ENCODE measurements around the gene DRC1. TPM values are rescaled to one million over a fixed set of nuclear protein-coding genes. Genes with fewer than 3 reads are reported as not detected.

The DRC1 gene
- total RNA-seq, 4 donors from 2014 or later = not detected

- intact Hi-C loops (cut with DNase I; ENCODE audit: low total_unique reads) = no loop called here
- H3K36me3 ChIP-seq = no peaks in the 10 kb centered on the region
- no peaks in the 10 kb centered on the region for H3K9me3 ChIP-seq
- DNase-seq = no peak
- no peak overlapping the region for H3K27ac ChIP-seq
- no peak for TF ChIP-seq POLR2AphosphoS5 (IDR thresholded peaks at IDR 0.05)
- TF ChIP-seq POLR2A (IDR thresholded peaks at IDR 0.05) = no peak
- TF ChIP-seq EP300 (IDR thresholded peaks at IDR 0.05; ENCODE audit: low read depth) = no peak
- no peak for TF ChIP-seq CTCF (IDR thresholded peaks at IDR 0.05)
- in situ Hi-C loops (cut with MboI; ENCODE audit: low pct_ligation_motif_present in 1 of 4, low pct_unique_long_range_greater_than_20kb in 1 of 4, low sequenced_read_pairs in 3 of 4) = no loop called here
- WGBS, 2 donors (ENCODE audit: low coverage in 1 of 2) = 86 to 90% methylated on average over 2 to 13 of the region's 13 CpGs
- H3K4me3 ChIP-seq = no peak overlapping the region
- H3K27me3 ChIP-seq = no peaks in the 10 kb centered on the region
- no peaks in the 10 kb centered on the region for H3K4me1 ChIP-seq
These were observed 82.3 kb downstream of the DRC1 start for GRCh38 chr2:26483957-26484565.

GRCh38 chr2:26484579-26484978, 82.9 kb downstream of the DRC1 start:
- in situ Hi-C loops (cut with MboI; ENCODE audit: low pct_ligation_motif_present in 1 of 4, low pct_unique_long_range_greater_than_20kb in 1 of 4, low sequenced_read_pairs in 3 of 4) = no loop called here
- H3K4me3 ChIP-seq = no peak overlapping the region
- WGBS, 2 donors (ENCODE audit: low coverage in 1 of 2) = 89% methylated on average over 4 of the region's 4 CpGs; no CpG with 5 or more reads in 1 of the 2 donors
- no peak for DNase-seq
- H3K9me3 ChIP-seq = no peaks in the 10 kb centered on the region
- H3K4me1 ChIP-seq = no peaks in the 10 kb centered on the region
- intact Hi-C loops (cut with DNase I; ENCODE audit: low total_unique reads) = no loop called here
- no peaks in the 10 kb centered on the region for H3K36me3 ChIP-seq
- no peaks in the 10 kb centered on the region for H3K27me3 ChIP-seq
- H3K27ac ChIP-seq = no peak overlapping the region
- no peak for TF ChIP-seq EP300 (IDR thresholded peaks at IDR 0.05; ENCODE audit: low read depth)
- no peak for TF ChIP-seq CTCF (IDR thresholded peaks at IDR 0.05)
- no peak for TF ChIP-seq POLR2AphosphoS5 (IDR thresholded peaks at IDR 0.05)
- no peak for TF ChIP-seq POLR2A (IDR thresholded peaks at IDR 0.05)

GRCh38 chr2:26485099-26485498, 83.4 kb downstream of the DRC1 start:
- Histone ChIP-seq H3K4me1 (no peaks in the 10 kb centered on the region), H3K9me3 (no peaks in the 10 kb centered on the region), H3K36me3 (no peaks in the 10 kb centered on the region), H3K27ac (no peak overlapping the region), H3K4me3 (no peak overlapping the region), H3K27me3 (no peaks in the 10 kb centered on the region)
- WGBS, 2 donors (ENCODE audit: low coverage in 1 of 2) = 60 to 85% methylated on average over 1 to 2 of the region's 2 CpGs
- TF ChIP-seq POLR2AphosphoS5 (IDR thresholded peaks at IDR 0.05) (no peak), CTCF (IDR thresholded peaks at IDR 0.05) (no peak), EP300 (IDR thresholded peaks at IDR 0.05; ENCODE audit: low read depth) (no peak), POLR2A (IDR thresholded peaks at IDR 0.05) (no peak)
- no peak for DNase-seq
- in situ Hi-C loops (cut with MboI; ENCODE audit: low pct_ligation_motif_present in 1 of 4, low pct_unique_long_range_greater_than_20kb in 1 of 4, low sequenced_read_pairs in 3 of 4) (no loop called here), intact Hi-C loops (cut with DNase I; ENCODE audit: low total_unique reads) (no loop called here)

GRCh38 chr2:26485725-26486418, 84.2 kb downstream of the DRC1 start:
- WGBS, 2 donors (ENCODE audit: low coverage in 1 of 2) = 77 to 95% methylated on average over 6 to 8 of the region's 8 CpGs
- DNase-seq = no peak
- no peaks in the 10 kb centered on the region for H3K9me3 ChIP-seq

More at GRCh38 chr2:26485725-26486418, 84.2 kb downstream of the DRC1 start:
- H3K27me3 ChIP-seq = no peaks in the 10 kb centered on the region
- no peak overlapping the region for H3K27ac ChIP-seq
- intact Hi-C loops (cut with DNase I; ENCODE audit: low total_unique reads) = no loop called here
- in situ Hi-C loops (cut with MboI; ENCODE audit: low pct_ligation_motif_present in 1 of 4, low pct_unique_long_range_greater_than_20kb in 1 of 4, low sequenced_read_pairs in 3 of 4) = no loop called here
- no peak overlapping the region for H3K4me3 ChIP-seq
- no peaks in the 10 kb centered on the region for H3K4me1 ChIP-seq
- TF ChIP-seq EP300 (IDR thresholded peaks at IDR 0.05; ENCODE audit: low read depth) = no peak
- TF ChIP-seq POLR2AphosphoS5 (IDR thresholded peaks at IDR 0.05) = no peak
- no peak for TF ChIP-seq POLR2A (IDR thresholded peaks at IDR 0.05)
- TF ChIP-seq CTCF (IDR thresholded peaks at IDR 0.05) = no peak
- no peaks in the 10 kb centered on the region for H3K36me3 ChIP-seq
